ENCODE measurements around the gene DNAJA4. TPM values are rescaled to one million over a fixed set of nuclear protein-coding genes. Genes with fewer than 3 reads are reported as not detected.
A peak's percentile ranks its signal among the peaks of the same experiment; 100 is the strongest.

DNAJA4 gene

DNA sequence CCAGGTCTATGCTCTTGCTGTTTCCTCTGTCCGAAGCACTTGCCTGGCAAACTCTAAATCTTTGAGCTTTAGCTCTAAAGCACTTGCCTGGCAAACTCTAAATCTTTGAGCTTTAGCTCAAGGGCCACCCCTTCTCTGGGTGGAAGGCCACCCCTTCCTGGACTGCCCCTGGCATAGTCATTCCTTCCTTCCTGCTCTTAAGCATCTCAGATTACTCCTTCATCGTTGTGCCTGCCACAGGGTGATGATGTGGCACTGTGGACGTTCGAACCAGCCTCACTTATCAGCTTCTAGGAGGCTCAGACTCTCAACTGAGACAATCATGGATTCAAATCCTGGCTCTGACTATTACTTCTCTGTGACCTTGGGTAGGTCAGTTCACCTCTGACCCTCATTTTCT is 65.3 kb downstream of the DNAJA4 start:
- H3K27me3 ChIP-seq (ENCODE audit: control insufficient read depth in 3 of 3, insufficient read depth in 3 of 3, low read depth in 1 of 3, low read length in 3 of 3), result no peaks in the 10 kb centered on the region
- no peak overlapping the region for H2AFZ ChIP-seq (ENCODE audit: low read length)
- H2BK5ac ChIP-seq (ENCODE audit: low read length), result no peak overlapping the region
- WGBS, 2 donors (ENCODE audit: extremely low coverage in 2 of 2, insufficient read length in 2 of 2, insufficient replicate concordance in 1 of 2), result no CpG with 5 or more reads among the region's 4 CpGs
- no peak overlapping the region for H3K4ac ChIP-seq (ENCODE audit: low read length)
- peak overlapping the region; percentile 0 for H4K91ac ChIP-seq (ENCODE audit: low read depth, low read length, poor library complexity)
- no peak overlapping the region for H4K8ac ChIP-seq (ENCODE audit: low read depth, low read length)
- H3K79me1 ChIP-seq (ENCODE audit: low read depth, low read length), result no peaks in the 10 kb centered on the region
- H3K4me1 ChIP-seq (ENCODE audit: control insufficient read depth in 2 of 2, insufficient read depth in 1 of 2, low read depth in 1 of 2, low read length in 2 of 2), result peaks cover 19 to 23% of the 10 kb centered on the region in 2 donors
- no peak overlapping the region for H2BK120ac ChIP-seq (ENCODE audit: low read depth, low read length)
- H3K27ac ChIP-seq (replicated peaks; ENCODE audit: low read length), result no peak overlapping the region
- no peak overlapping the region for H3K23ac ChIP-seq (ENCODE audit: low read depth, low read length, poor library complexity)
- no peak overlapping the region for H2AK5ac ChIP-seq (ENCODE audit: low read depth, low read length)
- H3K4me2 ChIP-seq (ENCODE audit: insufficient read depth, low read length, poor library complexity, severe bottlenecking), result no peak overlapping the region
- H2BK15ac ChIP-seq (ENCODE audit: low read length), result no peak overlapping the region
- H3K14ac ChIP-seq (ENCODE audit: low read length), result no peak overlapping the region
- H2BK12ac ChIP-seq (ENCODE audit: low read length), result no peak overlapping the region
- H3K9ac ChIP-seq (ENCODE audit: low read depth, low read length, poor library complexity), result no peak overlapping the region
- peaks cover 0 to 4% of the 10 kb centered on the region in 2 donors for H3K9me3 ChIP-seq (replicated peaks in 1 of 2; ENCODE audit: control insufficient read depth in 2 of 2, insufficient read depth in 1 of 2, low read depth in 1 of 2, low read length in 2 of 2)
- H3K36me3 ChIP-seq (replicated peaks in 1 of 2; ENCODE audit: control insufficient read depth in 2 of 2, insufficient read depth in 2 of 2, low read length in 2 of 2), result no peaks in the 10 kb centered on the region
- no peak for DNase-seq (ENCODE audit: low spot score)
- H3K4me3 ChIP-seq (ENCODE audit: low read length in 2 of 2), result no peak overlapping the region
- peak overlapping the region; percentile 83 for H3K18ac ChIP-seq (ENCODE audit: low read length)

Small RNA genes lying within 50 kb of the gene (small RNA-seq; reads per million reads assigned to genes)
- not detected for gene AC090607.5 (ENCODE audit: insufficient read depth)

Data from neuronal stem cell (in vitro differentiated cells).